ENCODE results near the gene GOLGA5.

GOLGA5 gene

GRCh38 chr14:92885279-92886061, 91.4 kb downstream of the GOLGA5 start:
- DNase-seq = no peak

- DNase-seq = no peak
Measured at GRCh38 chr14:92886337-92886736, 92.2 kb downstream of the GOLGA5 start.

- no peak for DNase-seq
Measured at GRCh38 chr14:92887157-92887556, 93.1 kb downstream of the GOLGA5 start.

GRCh38 chr14:92888896-92889295, 94.8 kb downstream of the GOLGA5 start:
- no peak for DNase-seq
